K562 (cell line): ENCODE measurements around the gene HSPA1L. TPM values are rescaled to one million over a fixed set of nuclear protein-coding genes. Genes with fewer than 3 reads are reported as not detected.

Experiments
- CBFA2T2 ChIP-seq: fragments of 450-650 bp; conservative IDR thresholded peaks from 2 replicates; pipeline ENCODE4 v1.6.1; 2017; ENCODE audit warnings: mild to moderate bottlenecking
- DEAF1 ChIP-seq: fragments of 450-650 bp; formaldehyde crosslinking; IDR thresholded peaks from 2 replicates; pipeline ENCODE4 v1.4.0; 2020; ENCODE audit warnings: mild to moderate bottlenecking, moderate library complexity
- DLX4 ChIP-seq: fragments of 250-450 bp; sonication (Bioruptor Pico); IDR thresholded peaks from 2 replicates; pipeline ENCODE4 v1.6.1; 2021; ENCODE audit warnings: mild to moderate bottlenecking
- DMBX1 ChIP-seq: fragments of 250-450 bp; sonication (Bioruptor Pico); IDR thresholded peaks from 2 replicates; pipeline ENCODE4 v1.8.0; 2022; ENCODE audit warnings: inconsistent platforms, mild to moderate bottlenecking, moderate library complexity, borderline replicate concordance
- ETV5 ChIP-seq: sonication (generic); formaldehyde crosslinking; IDR thresholded peaks from 2 replicates; pipeline ENCODE4 v1.4.0; 2020; ENCODE audit warnings: low read depth, mild to moderate bottlenecking, missing genetic modification reagents
- HDAC2 ChIP-seq: fragments of 450-650 bp; IDR thresholded peaks from 2 replicates; pipeline ENCODE4 v1.6.1; 2016; ENCODE audit warnings: mild to moderate bottlenecking
- KLF1 ChIP-seq: fragments of 450-650 bp; IDR thresholded peaks from 2 replicates; pipeline ENCODE4 v1.6.1; 2016; ENCODE audit warnings: missing genetic modification characterization, missing compliant biosample characterization
- MLLT1 ChIP-seq, 2 experiments: fragments of 450-650 bp; IDR thresholded peaks; 2 replicates each; pipeline ENCODE4 v1.6.1; 2016
- PHB ChIP-seq: fragments of 250-450 bp; sonication (Bioruptor Pico); IDR thresholded peaks from 2 replicates; pipeline ENCODE4 v1.5.0; 2021
- TAF15 ChIP-seq: fragments of 200-400 bp; formaldehyde crosslinking; IDR thresholded peaks from 2 replicates; pipeline ENCODE4 v1.6.1; 2017; ENCODE audit warnings: mild to moderate bottlenecking, low read depth, low read length, moderate library complexity
- TRIM24 ChIP-seq, 2 experiments: fragments of 450-650 bp; IDR thresholded peaks; 2 replicates each; pipeline ENCODE4 v1.6.1; 2016
- USF1 ChIP-seq: sonication (generic); formaldehyde crosslinking; IDR thresholded peaks from 2 replicates; pipeline ENCODE4 v1.9.0; 2022; ENCODE audit warnings: mild to moderate bottlenecking, missing genetic modification reagents
- ZFX ChIP-seq: sonication (generic); formaldehyde crosslinking; IDR thresholded peaks from 2 replicates; pipeline ENCODE4 v1.8.0; 2022; ENCODE audit warnings: mild to moderate bottlenecking, missing genetic modification reagents, moderate library complexity
- ZNF551 ChIP-seq: fragments of 250-450 bp; sonication (Bioruptor Pico); IDR thresholded peaks from 2 replicates; pipeline ENCODE4 v1.5.0; 2021; ENCODE audit warnings: mild to moderate bottlenecking, moderate library complexity
- polyA plus RNA-seq, 8 experiments: library from polyadenylated mRNA; depleted of rRNA in 4 of 8; stranded (reverse) in 5 of 8; unstranded in 3 of 8; fragments of >200 nt; fragmentation: Nextera tagmentation in 2 of 8; fragmentation: Illumina TruSeq in 1 of 8; extraction: Ambion mirVana in 2 of 8; extraction: Trizol in 1 of 8; gene quantifications; 2 replicates each; pipeline versions ENCODE4 v1.2.1 to v1.2.3, GENCODE V29; 2011 to 2014; ENCODE audit warnings: inconsistent platforms in 1 of 8, missing spikeins in 1 of 8
- total RNA-seq, 7 experiments: library from RNA; depleted of rRNA in 6 of 7; stranded (reverse); fragments of >200 nt in 6 of 7; fragmentation: Illumina TruSeq in 2 of 7; extraction: Trizol in 2 of 7; gene quantifications; 2 replicates each; pipeline versions ENCODE4 v1.2.1 to v1.2.3, GENCODE V29; 2011 to 2021; ENCODE audit warnings: low replicate concordance in 1 of 7
- TF ChIP-seq, protein P1 (sequence below): fragments of 150-350 bp; IDR thresholded peaks from 2 replicates; pipeline ENCODE4 v1.6.1; 2014; ENCODE audit warnings: low read depth, mild to moderate bottlenecking, low read length, borderline replicate concordance
- TF ChIP-seq, protein P2 (sequence below): fragments of 450-650 bp; IDR thresholded peaks from 2 replicates; pipeline ENCODE4 v1.6.1; 2017; ENCODE audit warnings: mild to moderate bottlenecking, moderate library complexity
- TF ChIP-seq, protein P3 (sequence below): fragments of 250-450 bp; sonication (Bioruptor Pico); IDR thresholded peaks from 2 replicates; pipeline ENCODE4 v1.8.0; 2022; ENCODE audit warnings: inconsistent platforms, mild to moderate bottlenecking, moderate library complexity, borderline replicate concordance

HSPA1L gene
- total and polyA plus RNA-seq, 9 of the 15 experiments (the other 6 are each of a cell fraction or from before 2014, with no cell fraction given), result 0.14 to 2.1 (median 1.3) TPM

DNA sequence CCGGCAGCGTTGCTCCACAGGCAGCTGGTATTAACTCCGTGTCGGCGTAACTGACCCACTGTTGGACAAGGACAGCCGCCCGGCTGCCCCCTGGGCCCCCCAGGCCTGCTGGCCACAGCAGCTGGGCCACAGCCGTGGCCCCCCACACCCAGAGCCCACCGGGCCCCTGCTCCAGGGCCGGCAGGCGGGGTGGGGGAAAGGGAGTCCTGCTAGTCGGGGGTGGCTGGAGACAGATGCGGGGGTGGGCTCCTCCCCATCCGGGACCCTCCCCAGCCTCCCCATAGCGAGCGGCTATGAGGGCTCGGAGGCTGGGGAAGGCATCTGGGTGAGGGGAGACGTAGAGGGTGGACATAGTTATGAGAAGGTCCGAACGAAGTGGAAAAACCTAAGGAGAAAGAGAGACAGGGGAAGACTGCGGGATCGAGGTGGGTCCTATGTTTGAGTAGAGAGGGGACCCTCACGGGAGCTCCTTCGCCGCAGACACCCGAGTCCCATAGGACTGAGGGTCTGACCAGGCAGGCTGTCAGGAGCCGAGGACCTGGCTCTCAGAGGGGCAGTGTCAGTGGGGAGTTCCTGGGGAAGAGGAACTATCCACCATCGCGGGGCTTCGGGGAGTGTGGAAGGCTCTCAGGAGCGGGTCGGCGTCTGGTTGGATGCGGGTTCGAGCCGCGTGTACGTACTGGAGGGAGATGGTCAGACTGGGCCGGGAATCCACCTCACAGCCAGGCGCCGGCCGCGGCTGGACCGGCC lies 20.0 kb downstream of the HSPA1L start (continued):
- TF ChIP-seq, protein P1, sequence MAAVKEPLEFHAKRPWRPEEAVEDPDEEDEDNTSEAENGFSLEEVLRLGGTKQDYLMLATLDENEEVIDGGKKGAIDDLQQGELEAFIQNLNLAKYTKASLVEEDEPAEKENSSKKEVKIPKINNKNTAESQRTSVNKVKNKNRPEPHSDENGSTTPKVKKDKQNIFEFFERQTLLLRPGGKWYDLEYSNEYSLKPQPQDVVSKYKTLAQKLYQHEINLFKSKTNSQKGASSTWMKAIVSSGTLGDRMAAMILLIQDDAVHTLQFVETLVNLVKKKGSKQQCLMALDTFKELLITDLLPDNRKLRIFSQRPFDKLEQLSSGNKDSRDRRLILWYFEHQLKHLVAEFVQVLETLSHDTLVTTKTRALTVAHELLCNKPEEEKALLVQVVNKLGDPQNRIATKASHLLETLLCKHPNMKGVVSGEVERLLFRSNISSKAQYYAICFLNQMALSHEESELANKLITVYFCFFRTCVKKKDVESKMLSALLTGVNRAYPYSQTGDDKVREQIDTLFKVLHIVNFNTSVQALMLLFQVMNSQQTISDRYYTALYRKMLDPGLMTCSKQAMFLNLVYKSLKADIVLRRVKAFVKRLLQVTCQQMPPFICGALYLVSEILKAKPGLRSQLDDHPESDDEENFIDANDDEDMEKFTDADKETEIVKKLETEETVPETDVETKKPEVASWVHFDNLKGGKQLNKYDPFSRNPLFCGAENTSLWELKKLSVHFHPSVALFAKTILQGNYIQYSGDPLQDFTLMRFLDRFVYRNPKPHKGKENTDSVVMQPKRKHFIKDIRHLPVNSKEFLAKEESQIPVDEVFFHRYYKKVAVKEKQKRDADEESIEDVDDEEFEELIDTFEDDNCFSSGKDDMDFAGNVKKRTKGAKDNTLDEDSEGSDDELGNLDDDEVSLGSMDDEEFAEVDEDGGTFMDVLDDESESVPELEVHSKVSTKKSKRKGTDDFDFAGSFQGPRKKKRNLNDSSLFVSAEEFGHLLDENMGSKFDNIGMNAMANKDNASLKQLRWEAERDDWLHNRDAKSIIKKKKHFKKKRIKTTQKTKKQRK, result no peak
- TF ChIP-seq TAF15 (no peak), DMBX1 (no peak), ZNF551 (CRISPR knock-in tag) (no peak), KLF1 (no peak), ETV5 (CRISPR knock-in tag) (peak; percentile 59; the same call in 1 of the 2 replicates), ZFX (CRISPR knock-in tag) (peak; percentile 53), PHB (CRISPR knock-in tag) (peak; percentile 81; the same call in 1 of the 2 replicates), CBFA2T2 (no peak; the same call in none of the 2 replicates), MLLT1 (IDR thresholded peaks at IDR 0.05) (0 out of 4 replicates have a peak, but pooled peaks of 1 of the 2 experiments have one; percentile 51), HDAC2 (peak; percentile 99), TRIM24 (IDR thresholded peaks at IDR 0.05) (0 out of 4 replicates have a peak, but pooled peaks of 1 of the 2 experiments have one; percentile 15), USF1 (CRISPR knock-in tag) (no peak), DLX4 (CRISPR knock-in tag) (no peak), DEAF1 (CRISPR knock-in tag) (no peak)
- TF ChIP-seq, protein P2, sequence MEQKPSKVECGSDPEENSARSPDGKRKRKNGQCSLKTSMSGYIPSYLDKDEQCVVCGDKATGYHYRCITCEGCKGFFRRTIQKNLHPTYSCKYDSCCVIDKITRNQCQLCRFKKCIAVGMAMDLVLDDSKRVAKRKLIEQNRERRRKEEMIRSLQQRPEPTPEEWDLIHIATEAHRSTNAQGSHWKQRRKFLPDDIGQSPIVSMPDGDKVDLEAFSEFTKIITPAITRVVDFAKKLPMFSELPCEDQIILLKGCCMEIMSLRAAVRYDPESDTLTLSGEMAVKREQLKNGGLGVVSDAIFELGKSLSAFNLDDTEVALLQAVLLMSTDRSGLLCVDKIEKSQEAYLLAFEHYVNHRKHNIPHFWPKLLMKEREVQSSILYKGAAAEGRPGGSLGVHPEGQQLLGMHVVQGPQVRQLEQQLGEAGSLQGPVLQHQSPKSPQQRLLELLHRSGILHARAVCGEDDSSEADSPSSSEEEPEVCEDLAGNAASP, result no peak
- TF ChIP-seq, protein P3, sequence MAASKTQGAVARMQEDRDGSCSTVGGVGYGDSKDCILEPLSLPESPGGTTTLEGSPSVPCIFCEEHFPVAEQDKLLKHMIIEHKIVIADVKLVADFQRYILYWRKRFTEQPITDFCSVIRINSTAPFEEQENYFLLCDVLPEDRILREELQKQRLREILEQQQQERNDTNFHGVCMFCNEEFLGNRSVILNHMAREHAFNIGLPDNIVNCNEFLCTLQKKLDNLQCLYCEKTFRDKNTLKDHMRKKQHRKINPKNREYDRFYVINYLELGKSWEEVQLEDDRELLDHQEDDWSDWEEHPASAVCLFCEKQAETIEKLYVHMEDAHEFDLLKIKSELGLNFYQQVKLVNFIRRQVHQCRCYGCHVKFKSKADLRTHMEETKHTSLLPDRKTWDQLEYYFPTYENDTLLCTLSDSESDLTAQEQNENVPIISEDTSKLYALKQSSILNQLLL (CRISPR knock-in tag), result no peak
